Caco-2 (cell line): ENCODE measurements around the gene ZNF521. TPM values are rescaled to one million over a fixed set of nuclear protein-coding genes. Genes with fewer than 3 reads are reported as not detected.

ENCODE experiments used
- BruUV-seq: library from RNA; stranded (reverse); fragments of 400-500 nt; replicated peaks from 2 replicates; lab custom pipeline; 2021; lab: Mats Ljungman, UMichigan
- CTCF ChIA-PET: fragments of 300-600 bp; sonication (Branson Sonifier 250); formaldehyde crosslinking; loops from one replicate; lab custom pipeline; 2022; ENCODE audit warnings: antibody characterized with exemption; lab: Charles Lee
- POLR2A ChIA-PET: fragments of 300-600 bp; sonication (Branson Sonifier 250); formaldehyde crosslinking; loops from one replicate; lab custom pipeline; 2022; ENCODE audit warnings: antibody characterized with exemption; lab: Charles Lee
- DNase-seq, 2 experiments: peaks; one replicate each; pipeline versions ENCODE4 v3.0.0 to v3.0.0-alpha.2; 2020 to 2022
- H3K27me3 ChIP-seq: replicated peaks from 2 replicates; pipeline ENCODE4 v1.6.0; 2011; ENCODE audit warnings: low read length; ENCODE audit not compliant: control insufficient read depth, insufficient read depth
- H3K36me3 ChIP-seq: 2 replicates; pipeline ENCODE4 v1.5.1; 2011; ENCODE audit warnings: low read length; ENCODE audit not compliant: control insufficient read depth, insufficient read depth
- H3K4me1 ChIP-seq: fragments of 250-450 bp; sonication (Bioruptor Pico); 2 replicates; pipeline ENCODE4 v1.5.1; 2020; ENCODE audit warnings: mild to moderate bottlenecking
- H3K4me3 ChIP-seq: 2 replicates; pipeline ENCODE4 v1.5.1; 2011; ENCODE audit warnings: low read depth, mild to moderate bottlenecking, control low read depth, low read length
- H3K9me3 ChIP-seq: fragments of 250-450 bp; sonication (Bioruptor Pico); 2 replicates; pipeline ENCODE4 v1.5.1; 2020; ENCODE audit warnings: mild to moderate bottlenecking, moderate library complexity
- H3K27ac Mint-ChIP-seq: one replicate; pipeline ENCODE4 v1.8.0; 2022; ENCODE audit warnings: mixed read lengths; ENCODE audit not compliant: unreplicated experiment
- H3K27me3 Mint-ChIP-seq: one replicate; pipeline ENCODE4 v1.8.0; 2022; ENCODE audit warnings: mixed read lengths; ENCODE audit not compliant: insufficient read depth, unreplicated experiment
- H3K36me3 Mint-ChIP-seq: one replicate; pipeline ENCODE4 v1.8.0; 2022; ENCODE audit warnings: mild to moderate bottlenecking, mixed read lengths; ENCODE audit not compliant: insufficient read depth, unreplicated experiment
- H3K4me1 Mint-ChIP-seq: one replicate; pipeline ENCODE4 v1.8.0; 2022; ENCODE audit warnings: low read depth, mixed read lengths; ENCODE audit not compliant: unreplicated experiment
- H3K4me3 Mint-ChIP-seq: one replicate; pipeline ENCODE4 v1.8.0; 2022; ENCODE audit warnings: mild to moderate bottlenecking, moderate library complexity, mixed read lengths; ENCODE audit not compliant: unreplicated experiment
- H3K9me3 Mint-ChIP-seq: one replicate; pipeline ENCODE4 v1.8.0; 2022; ENCODE audit warnings: mixed read lengths; ENCODE audit not compliant: unreplicated experiment
- intact Hi-C: fragments of 100-400 bp; cut with micrococcal nuclease; formaldehyde crosslinking; loops from one replicate; pipeline ENCODE4 v1.10.0; 2022; ENCODE audit not compliant: unreplicated experiment
- total RNA-seq: library from RNA; stranded (reverse); gene quantifications from 2 replicates; pipeline ENCODE4 v1.2.3, GENCODE V29; 2022
- TF ChIP-seq, protein P1 (sequence below), 2 experiments: fragments of 200-600 bp in 1 of 2; IDR thresholded peaks; 1 replicate in 1 of 2; 2 replicates in 1 of 2; pipeline versions ENCODE4 v1.5.1 to v1.8.0; 2011 to 2022; ENCODE audit warnings: antibody characterized with exemption in 1 of 2, control low read depth in 1 of 2, inconsistent platforms in 1 of 2, low read depth in 1 of 2, low read length in 1 of 2, mild to moderate bottlenecking in 1 of 2, moderate library complexity in 1 of 2; ENCODE audit not compliant: insufficient read depth in 1 of 2, severe bottlenecking in 1 of 2, unreplicated experiment in 1 of 2

Gene ZNF521
- total RNA-seq, 1 experiment from 2014 or later: not detected

DNA sequence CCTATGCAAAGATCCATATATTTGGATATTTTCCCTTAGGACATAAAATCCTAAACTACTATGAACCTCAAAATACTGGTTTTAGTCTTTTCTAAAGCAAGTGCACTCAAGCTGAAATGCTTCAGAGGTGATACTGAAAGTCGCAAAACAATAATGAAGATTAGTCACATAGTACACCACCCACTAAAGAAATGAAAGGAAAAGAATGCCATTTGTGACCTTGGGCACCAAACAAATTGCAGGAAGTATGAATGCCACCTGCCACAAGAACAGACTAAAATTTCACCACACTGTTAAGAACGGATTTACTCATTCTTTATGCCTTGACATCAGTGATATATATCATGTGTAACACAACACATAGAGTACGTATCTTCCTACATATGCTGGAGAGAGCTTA, 161.5 kb downstream of the ZNF521 start:
- H3K27me3 ChIP-seq: no peaks in the 10 kb centered on the region
- ChIA-PET CTCF (no interaction called here), POLR2A (no interaction called here)
- H3K4me3 Mint-ChIP-seq: no peak overlapping the region
- H3K4me1 Mint-ChIP-seq: no peaks in the 10 kb centered on the region
- H3K36me3 ChIP-seq: no peaks in the 10 kb centered on the region
- H3K4me1 ChIP-seq: no peaks in the 10 kb centered on the region
- H3K36me3 Mint-ChIP-seq: no peaks in the 10 kb centered on the region
- no peaks in the 10 kb centered on the region for H3K9me3 ChIP-seq
- no peaks in the 10 kb centered on the region for H3K9me3 Mint-ChIP-seq
- intact Hi-C loops: no loop called here
- no peak overlapping the region for H3K4me3 ChIP-seq
- H3K27ac Mint-ChIP-seq: no peak overlapping the region
- H3K27me3 Mint-ChIP-seq: peaks cover 2% of the 10 kb centered on the region
- no peak for DNase-seq
- no TSS peak for BruUV-seq
- TF ChIP-seq, protein P1, sequence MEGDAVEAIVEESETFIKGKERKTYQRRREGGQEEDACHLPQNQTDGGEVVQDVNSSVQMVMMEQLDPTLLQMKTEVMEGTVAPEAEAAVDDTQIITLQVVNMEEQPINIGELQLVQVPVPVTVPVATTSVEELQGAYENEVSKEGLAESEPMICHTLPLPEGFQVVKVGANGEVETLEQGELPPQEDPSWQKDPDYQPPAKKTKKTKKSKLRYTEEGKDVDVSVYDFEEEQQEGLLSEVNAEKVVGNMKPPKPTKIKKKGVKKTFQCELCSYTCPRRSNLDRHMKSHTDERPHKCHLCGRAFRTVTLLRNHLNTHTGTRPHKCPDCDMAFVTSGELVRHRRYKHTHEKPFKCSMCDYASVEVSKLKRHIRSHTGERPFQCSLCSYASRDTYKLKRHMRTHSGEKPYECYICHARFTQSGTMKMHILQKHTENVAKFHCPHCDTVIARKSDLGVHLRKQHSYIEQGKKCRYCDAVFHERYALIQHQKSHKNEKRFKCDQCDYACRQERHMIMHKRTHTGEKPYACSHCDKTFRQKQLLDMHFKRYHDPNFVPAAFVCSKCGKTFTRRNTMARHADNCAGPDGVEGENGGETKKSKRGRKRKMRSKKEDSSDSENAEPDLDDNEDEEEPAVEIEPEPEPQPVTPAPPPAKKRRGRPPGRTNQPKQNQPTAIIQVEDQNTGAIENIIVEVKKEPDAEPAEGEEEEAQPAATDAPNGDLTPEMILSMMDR (IDR thresholded peaks at IDR 0.05; ENCODE audit: insufficient read depth in 1 of 2, low read depth in 1 of 2, low read length in 1 of 2, severe bottlenecking in 1 of 2, unreplicated experiment in 1 of 2): no peak

DNA sequence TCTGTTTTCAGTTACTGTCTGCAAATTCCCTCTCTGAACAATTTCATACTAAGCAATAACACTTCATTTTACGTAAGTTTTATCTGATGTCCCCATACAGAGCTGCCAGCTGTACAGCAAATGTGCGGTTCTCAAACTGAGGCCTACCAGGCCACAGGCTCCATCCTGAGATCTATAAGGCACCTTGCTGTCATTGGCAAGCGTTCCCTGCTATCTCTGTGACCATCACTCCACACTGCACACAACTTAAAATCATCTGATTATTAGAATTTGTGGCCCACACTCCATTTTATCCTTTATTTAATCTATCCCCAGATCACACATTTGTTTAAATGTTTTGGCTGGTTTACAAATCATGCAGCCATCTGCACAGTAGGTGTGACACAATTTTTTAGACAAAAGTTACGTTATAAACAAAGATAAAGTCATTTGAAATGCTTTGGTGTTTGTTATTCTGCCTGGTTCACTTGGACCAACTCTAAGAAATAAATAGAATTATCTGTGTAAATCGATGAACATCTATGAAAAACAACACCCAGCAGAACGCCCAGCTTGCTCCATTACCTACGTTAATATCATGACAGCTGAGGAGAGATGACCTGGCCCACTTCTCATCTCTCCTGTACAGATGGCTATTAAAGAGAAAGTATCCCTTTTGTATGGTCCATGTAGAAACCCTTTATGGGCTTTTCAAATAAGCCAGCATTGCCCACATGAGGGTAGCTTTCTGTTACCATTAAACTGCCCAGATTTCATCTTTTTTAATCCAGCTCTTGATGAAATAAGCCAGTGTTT, 162.4 kb downstream of the ZNF521 start:
- intact Hi-C loops: no loop called here
- DNase-seq: no peak
- H3K4me3 Mint-ChIP-seq: no peak overlapping the region
- H3K9me3 ChIP-seq: no peaks in the 10 kb centered on the region
- no peaks in the 10 kb centered on the region for H3K36me3 Mint-ChIP-seq
- no peaks in the 10 kb centered on the region for H3K4me1 ChIP-seq
- no TSS peak for BruUV-seq
- H3K4me1 Mint-ChIP-seq: no peaks in the 10 kb centered on the region
- H3K27me3 ChIP-seq: no peaks in the 10 kb centered on the region
- H3K27ac Mint-ChIP-seq: no peak overlapping the region
- no peak overlapping the region for H3K4me3 ChIP-seq
- H3K36me3 ChIP-seq: no peaks in the 10 kb centered on the region
- H3K9me3 Mint-ChIP-seq: no peaks in the 10 kb centered on the region
- TF ChIP-seq, protein P1 (IDR thresholded peaks at IDR 0.05; ENCODE audit: insufficient read depth in 1 of 2, low read depth in 1 of 2, low read length in 1 of 2, severe bottlenecking in 1 of 2, unreplicated experiment in 1 of 2): no peak
- CTCF ChIA-PET: no interaction called here
- H3K27me3 Mint-ChIP-seq: peaks cover 5% of the 10 kb centered on the region
- POLR2A ChIA-PET: no interaction called here

DNA sequence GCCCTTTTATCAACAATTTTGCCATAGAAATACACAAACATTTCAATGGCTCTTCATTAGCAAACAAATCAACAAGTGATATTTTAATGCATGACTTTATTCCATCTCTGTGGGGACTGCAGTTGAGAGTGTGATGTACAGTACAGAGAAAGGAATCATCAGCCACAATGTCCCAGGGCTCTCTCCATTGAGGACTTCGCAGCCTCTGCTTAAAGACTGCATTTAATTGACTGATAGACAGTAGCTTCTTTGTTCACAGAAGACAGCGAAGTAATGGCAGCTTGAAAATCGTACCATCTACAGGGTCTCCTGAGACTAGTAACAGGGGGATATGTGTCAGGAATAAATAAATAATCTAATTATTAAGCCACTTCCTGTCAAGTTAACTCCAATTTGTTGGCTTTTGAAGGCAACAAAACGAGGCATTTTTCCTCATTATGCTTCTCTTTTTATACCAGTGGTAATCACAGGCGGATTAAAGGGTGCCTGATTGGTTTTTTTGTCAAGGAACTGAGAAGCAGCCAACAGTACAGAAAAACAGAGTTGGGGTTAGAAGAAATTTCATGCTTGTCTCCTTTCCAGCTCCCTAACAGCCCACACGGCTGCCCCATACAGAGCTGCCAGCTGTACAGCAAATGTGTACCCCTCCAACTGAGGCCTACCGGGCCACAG, 164.3 kb downstream of the ZNF521 start:
- no peak overlapping the region for H3K27ac Mint-ChIP-seq
- H3K36me3 Mint-ChIP-seq: no peaks in the 10 kb centered on the region
- H3K9me3 ChIP-seq: no peaks in the 10 kb centered on the region
- ChIA-PET POLR2A (no interaction called here), CTCF (no interaction called here)
- no peaks in the 10 kb centered on the region for H3K4me1 Mint-ChIP-seq
- DNase-seq: no peak
- H3K9me3 Mint-ChIP-seq: no peaks in the 10 kb centered on the region
- no peaks in the 10 kb centered on the region for H3K36me3 ChIP-seq
- no TSS peak for BruUV-seq
- intact Hi-C loops: no loop called here
- no peaks in the 10 kb centered on the region for H3K27me3 ChIP-seq
- no peak overlapping the region for H3K4me3 ChIP-seq
- H3K27me3 Mint-ChIP-seq: peaks cover 8% of the 10 kb centered on the region
- H3K4me3 Mint-ChIP-seq: no peak overlapping the region
- TF ChIP-seq, protein P1 (IDR thresholded peaks at IDR 0.05; ENCODE audit: insufficient read depth in 1 of 2, low read depth in 1 of 2, low read length in 1 of 2, severe bottlenecking in 1 of 2, unreplicated experiment in 1 of 2): no peak
- no peaks in the 10 kb centered on the region for H3K4me1 ChIP-seq
